HEK293 (cell line): ENCODE results near the gene RASA4.
"Not testable (repeated sequence)": the region's sequence is repeated elsewhere in the genome, so short reads cannot be mapped to it uniquely, and the experiment has no call there.

Experiments used
- BCL11A ChIP-seq: fragments of 450-650 bp; formaldehyde crosslinking; IDR thresholded peaks from 2 replicates; pipeline ENCODE4 v1.5.1; 2016; ENCODE audit warnings: low read depth, missing biosample characterization, missing genetic modification characterization
- SP3 ChIP-seq: fragments of 450-650 bp; formaldehyde crosslinking; IDR thresholded peaks from 2 replicates; pipeline ENCODE4 v1.5.1; 2016; ENCODE audit warnings: missing biosample characterization, missing genetic modification characterization
- ZBTB8A ChIP-seq: fragments of 450-650 bp; formaldehyde crosslinking; IDR thresholded peaks from 2 replicates; pipeline ENCODE4 v1.5.1; 2016; ENCODE audit warnings: missing biosample characterization, missing genetic modification characterization
- ZNF211 ChIP-seq: fragments of 450-650 bp; formaldehyde crosslinking; IDR thresholded peaks from 2 replicates; pipeline ENCODE4 v1.5.1; 2016; ENCODE audit warnings: low read depth, missing biosample characterization, missing genetic modification characterization
- ZNF239 ChIP-seq: fragments of 450-650 bp; formaldehyde crosslinking; IDR thresholded peaks from 2 replicates; pipeline ENCODE4 v1.5.1; 2016; ENCODE audit warnings: missing biosample characterization, missing genetic modification characterization
- ZNF350 ChIP-seq: fragments of 450-650 bp; formaldehyde crosslinking; IDR thresholded peaks from 2 replicates; pipeline ENCODE4 v1.5.0; 2017; ENCODE audit warnings: missing biosample characterization, mild to moderate bottlenecking, missing genetic modification characterization
- ZNF514 ChIP-seq: fragments of 450-650 bp; formaldehyde crosslinking; IDR thresholded peaks from 2 replicates; pipeline ENCODE4 v1.5.1; 2016; ENCODE audit warnings: missing biosample characterization, missing genetic modification characterization
- ZNF600 ChIP-seq: fragments of 450-650 bp; formaldehyde crosslinking; IDR thresholded peaks from 2 replicates; pipeline ENCODE4 v1.5.1; 2016; ENCODE audit warnings: missing biosample characterization, missing genetic modification characterization
- ZNF768 ChIP-seq: fragments of 450-650 bp; formaldehyde crosslinking; IDR thresholded peaks from 2 replicates; pipeline ENCODE4 v1.5.1; 2018; ENCODE audit warnings: missing biosample characterization, mild to moderate bottlenecking, missing genetic modification characterization
- TF ChIP-seq, protein P1 (sequence below): fragments of 450-650 bp; formaldehyde crosslinking; IDR thresholded peaks from 2 replicates; pipeline ENCODE4 v1.5.1; 2016; ENCODE audit warnings: missing biosample characterization, missing genetic modification characterization
- TF ChIP-seq, protein P2 (sequence below): fragments of 450-650 bp; formaldehyde crosslinking; IDR thresholded peaks from 2 replicates; pipeline ENCODE4 v1.5.1; 2016; ENCODE audit warnings: missing biosample characterization, missing genetic modification characterization
- TF ChIP-seq, protein P3 (sequence below): fragments of 450-650 bp; formaldehyde crosslinking; IDR thresholded peaks from 2 replicates; pipeline ENCODE4 v1.5.1; 2016; ENCODE audit warnings: missing biosample characterization, missing genetic modification characterization
- TF ChIP-seq, protein P4 (sequence below): fragments of 450-650 bp; formaldehyde crosslinking; IDR thresholded peaks from 2 replicates; pipeline ENCODE4 v1.5.1; 2016; ENCODE audit warnings: missing biosample characterization, missing genetic modification characterization

DNA sequence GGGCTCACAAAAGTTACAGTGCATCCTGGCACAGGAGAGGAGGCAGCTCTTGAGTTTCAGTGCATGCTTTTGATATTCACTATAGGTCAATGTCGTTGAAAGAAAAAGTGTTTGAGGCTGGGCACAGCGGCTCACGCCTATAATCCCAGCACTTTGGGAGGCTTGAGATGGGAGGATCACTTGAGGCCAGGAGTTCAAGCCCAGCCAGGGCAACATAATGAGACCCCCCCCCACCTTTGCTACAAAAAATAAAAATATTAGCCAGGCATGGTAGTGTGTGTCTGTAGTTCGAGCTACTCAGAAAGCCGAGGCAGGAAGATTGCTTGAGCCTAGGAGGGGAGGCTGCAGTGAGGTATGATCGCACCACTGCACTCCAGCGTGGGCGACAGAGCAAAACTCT, 1.6 kb upstream of the RASA4 start:
- TF ChIP-seq, protein P1, sequence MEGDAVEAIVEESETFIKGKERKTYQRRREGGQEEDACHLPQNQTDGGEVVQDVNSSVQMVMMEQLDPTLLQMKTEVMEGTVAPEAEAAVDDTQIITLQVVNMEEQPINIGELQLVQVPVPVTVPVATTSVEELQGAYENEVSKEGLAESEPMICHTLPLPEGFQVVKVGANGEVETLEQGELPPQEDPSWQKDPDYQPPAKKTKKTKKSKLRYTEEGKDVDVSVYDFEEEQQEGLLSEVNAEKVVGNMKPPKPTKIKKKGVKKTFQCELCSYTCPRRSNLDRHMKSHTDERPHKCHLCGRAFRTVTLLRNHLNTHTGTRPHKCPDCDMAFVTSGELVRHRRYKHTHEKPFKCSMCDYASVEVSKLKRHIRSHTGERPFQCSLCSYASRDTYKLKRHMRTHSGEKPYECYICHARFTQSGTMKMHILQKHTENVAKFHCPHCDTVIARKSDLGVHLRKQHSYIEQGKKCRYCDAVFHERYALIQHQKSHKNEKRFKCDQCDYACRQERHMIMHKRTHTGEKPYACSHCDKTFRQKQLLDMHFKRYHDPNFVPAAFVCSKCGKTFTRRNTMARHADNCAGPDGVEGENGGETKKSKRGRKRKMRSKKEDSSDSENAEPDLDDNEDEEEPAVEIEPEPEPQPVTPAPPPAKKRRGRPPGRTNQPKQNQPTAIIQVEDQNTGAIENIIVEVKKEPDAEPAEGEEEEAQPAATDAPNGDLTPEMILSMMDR (tag by site-specific recombination) = not testable (repeated sequence)
- not testable (repeated sequence) for TF ChIP-seq ZNF350 (tag by site-specific recombination); BCL11A; ZNF514 (tag by site-specific recombination); ZBTB8A (tag by site-specific recombination); SP3; ZNF600 (tag by site-specific recombination); ZNF768 (tag by site-specific recombination); ZNF239 (tag by site-specific recombination); ZNF211
- TF ChIP-seq, protein P2, sequence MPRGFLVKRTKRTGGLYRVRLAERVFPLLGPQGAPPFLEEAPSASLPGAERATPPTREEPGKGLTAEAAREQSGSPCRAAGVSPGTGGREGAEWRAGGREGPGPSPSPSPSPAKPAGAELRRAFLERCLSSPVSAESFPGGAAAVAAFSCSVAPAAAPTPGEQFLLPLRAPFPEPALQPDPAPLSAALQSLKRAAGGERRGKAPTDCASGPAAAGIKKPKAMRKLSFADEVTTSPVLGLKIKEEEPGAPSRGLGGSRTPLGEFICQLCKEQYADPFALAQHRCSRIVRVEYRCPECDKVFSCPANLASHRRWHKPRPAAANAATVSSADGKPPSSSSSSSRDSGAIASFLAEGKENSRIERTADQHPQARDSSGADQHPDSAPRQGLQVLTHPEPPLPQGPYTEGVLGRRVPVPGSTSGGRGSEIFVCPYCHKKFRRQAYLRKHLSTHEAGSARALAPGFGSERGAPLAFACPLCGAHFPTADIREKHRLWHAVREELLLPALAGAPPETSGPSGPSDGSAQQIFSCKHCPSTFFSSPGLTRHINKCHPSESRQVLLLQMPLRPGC (tag by site-specific recombination) = not testable (repeated sequence)
- TF ChIP-seq, protein P3, sequence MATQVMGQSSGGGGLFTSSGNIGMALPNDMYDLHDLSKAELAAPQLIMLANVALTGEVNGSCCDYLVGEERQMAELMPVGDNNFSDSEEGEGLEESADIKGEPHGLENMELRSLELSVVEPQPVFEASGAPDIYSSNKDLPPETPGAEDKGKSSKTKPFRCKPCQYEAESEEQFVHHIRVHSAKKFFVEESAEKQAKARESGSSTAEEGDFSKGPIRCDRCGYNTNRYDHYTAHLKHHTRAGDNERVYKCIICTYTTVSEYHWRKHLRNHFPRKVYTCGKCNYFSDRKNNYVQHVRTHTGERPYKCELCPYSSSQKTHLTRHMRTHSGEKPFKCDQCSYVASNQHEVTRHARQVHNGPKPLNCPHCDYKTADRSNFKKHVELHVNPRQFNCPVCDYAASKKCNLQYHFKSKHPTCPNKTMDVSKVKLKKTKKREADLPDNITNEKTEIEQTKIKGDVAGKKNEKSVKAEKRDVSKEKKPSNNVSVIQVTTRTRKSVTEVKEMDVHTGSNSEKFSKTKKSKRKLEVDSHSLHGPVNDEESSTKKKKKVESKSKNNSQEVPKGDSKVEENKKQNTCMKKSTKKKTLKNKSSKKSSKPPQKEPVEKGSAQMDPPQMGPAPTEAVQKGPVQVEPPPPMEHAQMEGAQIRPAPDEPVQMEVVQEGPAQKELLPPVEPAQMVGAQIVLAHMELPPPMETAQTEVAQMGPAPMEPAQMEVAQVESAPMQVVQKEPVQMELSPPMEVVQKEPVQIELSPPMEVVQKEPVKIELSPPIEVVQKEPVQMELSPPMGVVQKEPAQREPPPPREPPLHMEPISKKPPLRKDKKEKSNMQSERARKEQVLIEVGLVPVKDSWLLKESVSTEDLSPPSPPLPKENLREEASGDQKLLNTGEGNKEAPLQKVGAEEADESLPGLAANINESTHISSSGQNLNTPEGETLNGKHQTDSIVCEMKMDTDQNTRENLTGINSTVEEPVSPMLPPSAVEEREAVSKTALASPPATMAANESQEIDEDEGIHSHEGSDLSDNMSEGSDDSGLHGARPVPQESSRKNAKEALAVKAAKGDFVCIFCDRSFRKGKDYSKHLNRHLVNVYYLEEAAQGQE = not testable (repeated sequence)
- TF ChIP-seq, protein P4, sequence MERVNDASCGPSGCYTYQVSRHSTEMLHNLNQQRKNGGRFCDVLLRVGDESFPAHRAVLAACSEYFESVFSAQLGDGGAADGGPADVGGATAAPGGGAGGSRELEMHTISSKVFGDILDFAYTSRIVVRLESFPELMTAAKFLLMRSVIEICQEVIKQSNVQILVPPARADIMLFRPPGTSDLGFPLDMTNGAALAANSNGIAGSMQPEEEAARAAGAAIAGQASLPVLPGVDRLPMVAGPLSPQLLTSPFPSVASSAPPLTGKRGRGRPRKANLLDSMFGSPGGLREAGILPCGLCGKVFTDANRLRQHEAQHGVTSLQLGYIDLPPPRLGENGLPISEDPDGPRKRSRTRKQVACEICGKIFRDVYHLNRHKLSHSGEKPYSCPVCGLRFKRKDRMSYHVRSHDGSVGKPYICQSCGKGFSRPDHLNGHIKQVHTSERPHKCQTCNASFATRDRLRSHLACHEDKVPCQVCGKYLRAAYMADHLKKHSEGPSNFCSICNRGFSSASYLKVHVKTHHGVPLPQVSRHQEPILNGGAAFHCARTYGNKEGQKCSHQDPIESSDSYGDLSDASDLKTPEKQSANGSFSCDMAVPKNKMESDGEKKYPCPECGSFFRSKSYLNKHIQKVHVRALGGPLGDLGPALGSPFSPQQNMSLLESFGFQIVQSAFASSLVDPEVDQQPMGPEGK = not testable (repeated sequence)
